HG02943 (cell line): ENCODE data around the gene CDRT4.

Source experiments
- ATAC-seq: cut with Tn5 transposase; IDR thresholded peaks from one replicate; pipeline ENCODE4 v1.9.1; 2021; ENCODE audit warnings: mild to moderate bottlenecking, low read depth, moderate library complexity; ENCODE audit not compliant: unreplicated experiment

CDRT4 gene

GRCh38 chr17:15403276-15403939 lies 64.0 kb downstream of the CDRT4 start:
- no peak for ATAC-seq

DNA sequence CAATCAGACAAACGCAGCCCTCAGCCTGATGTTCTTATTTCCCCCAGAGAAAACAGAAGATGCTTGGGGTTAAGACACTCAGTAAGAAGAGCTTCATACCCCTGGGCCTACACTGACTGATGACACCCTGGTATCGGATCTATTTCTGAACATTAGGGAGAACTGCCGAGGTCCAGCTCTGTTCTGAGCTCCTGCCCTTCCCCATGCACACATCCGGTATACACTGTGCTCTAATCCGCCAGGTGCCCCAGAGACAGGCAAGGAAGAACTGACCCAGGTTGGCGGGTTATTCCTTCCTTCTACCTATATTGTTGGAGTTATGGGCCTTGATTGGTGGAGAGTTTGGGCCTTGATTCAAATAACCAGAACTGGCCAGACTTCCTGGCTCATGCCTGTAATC lies 68.0 kb downstream of the CDRT4 start:
- ATAC-seq = no peak

DNA sequence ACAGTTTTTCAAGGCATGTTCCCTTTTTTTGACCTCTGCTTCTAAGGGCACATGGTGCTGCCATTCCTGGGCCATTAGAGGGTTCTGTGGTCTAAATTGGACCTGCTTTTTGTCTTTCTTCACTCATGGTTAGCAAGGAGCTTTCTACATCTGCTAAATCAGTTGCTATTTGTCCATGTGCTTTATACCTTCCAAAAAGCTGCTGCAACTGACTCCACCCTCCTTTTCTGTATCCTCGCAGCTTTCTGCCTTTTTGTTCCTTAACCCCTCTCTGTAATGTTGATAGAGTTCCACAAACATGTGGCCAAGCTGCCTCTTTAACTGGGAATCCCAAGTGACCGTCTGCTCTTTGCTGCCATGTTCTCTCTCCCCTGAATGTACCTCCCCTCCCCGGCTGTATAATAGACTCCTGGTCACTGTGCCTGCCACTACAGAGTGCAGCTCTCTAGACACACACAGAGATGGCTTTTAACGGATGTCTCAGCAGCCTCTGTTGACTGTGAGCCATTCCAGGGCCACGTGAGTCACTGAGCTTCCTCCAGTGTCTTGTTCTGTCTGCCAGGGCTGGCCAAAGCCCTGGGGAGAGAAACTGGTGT lies 68.6 kb downstream of the CDRT4 start:
- no peak for ATAC-seq

- no peak for ATAC-seq
These were observed 69.1 kb downstream of the CDRT4 start for GRCh38 chr17:15398291-15398690.

DNA sequence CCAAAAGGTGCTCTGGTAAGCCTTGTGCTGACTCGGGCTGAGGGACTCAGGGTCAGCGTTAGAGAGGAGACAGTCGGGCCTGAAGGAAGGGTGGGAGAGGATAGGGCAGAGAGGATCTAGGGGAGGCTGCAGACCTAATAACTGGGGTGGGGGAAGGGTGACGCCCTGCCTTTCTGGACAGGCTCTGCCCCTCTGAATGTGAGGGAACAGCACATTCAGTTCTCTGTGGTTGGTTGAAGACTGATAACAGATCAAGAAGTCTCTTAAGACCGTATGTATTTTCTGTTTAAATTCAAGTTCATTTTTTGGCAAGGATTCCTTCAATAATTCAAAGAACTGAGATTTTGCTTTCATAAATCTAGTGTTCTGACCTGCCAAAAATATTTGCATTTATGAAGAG lies 69.8 kb downstream of the CDRT4 start:
- ATAC-seq = no peak

DNA sequence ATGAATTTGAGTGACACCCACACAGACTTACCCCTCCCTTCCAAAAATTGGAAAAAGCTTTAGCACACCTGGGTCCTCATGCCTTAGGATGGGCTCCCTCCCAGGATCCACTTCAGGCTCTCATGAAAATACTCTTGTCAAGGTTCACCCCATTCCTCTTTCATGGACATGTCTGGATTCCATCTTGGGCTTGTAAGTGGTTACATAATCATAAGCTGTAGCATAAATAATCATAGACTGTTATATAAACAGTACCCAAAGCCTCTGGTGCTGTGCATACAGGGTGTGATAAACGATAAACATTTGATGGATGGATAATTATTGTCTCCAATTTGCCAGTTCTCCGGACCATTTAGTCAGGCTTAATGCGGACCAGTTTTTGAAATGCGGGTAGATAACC lies 72.3 kb downstream of the CDRT4 start:
- ATAC-seq = no peak

- no peak for ATAC-seq
These were observed 74.0 kb downstream of the CDRT4 start for GRCh38 chr17:15393414-15393813.

DNA sequence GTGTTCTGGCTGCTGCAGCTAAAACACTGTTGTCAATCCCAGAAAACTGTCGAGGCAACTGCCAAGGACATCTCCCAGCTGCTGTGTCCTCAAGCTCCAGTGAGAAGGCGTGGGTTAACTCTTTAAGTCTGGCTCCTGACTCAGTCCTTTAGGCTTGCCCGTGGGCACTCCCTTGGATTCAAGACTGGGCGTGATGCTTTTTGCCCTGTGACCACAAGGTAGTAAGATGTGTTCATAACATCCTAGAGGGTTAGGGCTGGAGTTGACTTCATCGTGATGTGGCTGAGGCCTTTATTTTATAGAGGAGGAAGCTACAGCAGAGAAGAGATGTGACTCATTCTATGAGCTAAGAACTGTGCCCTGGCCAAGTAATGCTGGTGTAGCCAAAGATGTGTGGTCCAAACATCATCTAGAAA lies 75.1 kb downstream of the CDRT4 start:
- no peak for ATAC-seq

- no peak for ATAC-seq
These were observed 78.9 kb downstream of the CDRT4 start for GRCh38 chr17:15388356-15389041.

- ATAC-seq = no peak
These were observed 81.3 kb downstream of the CDRT4 start for GRCh38 chr17:15386083-15386482.
